ENCODE data around the gene CILP2. TPM values are rescaled to one million over a fixed set of nuclear protein-coding genes. Genes with fewer than 3 reads are reported as not detected.

CILP2 gene
- total and polyA plus RNA-seq, 2 of the 8 experiments (the other 6 are each of a cell fraction or from before 2014, with no cell fraction given): 4.4 to 5.8 TPM

GRCh38 chr19:19501798-19502197 is 36.3 kb upstream of the CILP2 start:
- Histone ChIP-seq H3K23ac (ENCODE audit: insufficient read length) (no peak overlapping the region), H3K4me1 (replicated peaks in 1 of 4; ENCODE audit: control insufficient read depth in 3 of 4, insufficient read depth in 4 of 4, low read length in 3 of 4) (no peaks in the 10 kb centered on the region), H2BK120ac (replicated peaks; ENCODE audit: low read depth, low read length) (no peak overlapping the region), H3K79me1 (ENCODE audit: low read depth, low read length) (peaks cover 4% of the 10 kb centered on the region), H3K4me2 (ENCODE audit: insufficient read depth in 1 of 2, low read depth in 2 of 2, low read length in 2 of 2) (no peak overlapping the region), H2BK15ac (ENCODE audit: low read length) (no peak overlapping the region), H3K56ac (replicated peaks; ENCODE audit: insufficient read length, low read depth, low read length) (no peak overlapping the region), H3K27me3 (replicated peaks in 1 of 4; ENCODE audit: control insufficient read depth in 3 of 4, extremely low read depth in 1 of 4, insufficient read depth in 3 of 4, low read length in 3 of 4) (no peaks in the 10 kb centered on the region), H3K23me2 (ENCODE audit: low read depth, low read length) (peaks cover 2% of the 10 kb centered on the region; the same call in 1 of the 2 replicates), H4K5ac (ENCODE audit: insufficient read length, low read depth, low read length) (no peak overlapping the region), H2AFZ (ENCODE audit: low read length) (no peak overlapping the region), H3K14ac (ENCODE audit: insufficient read length) (no peak overlapping the region), H3K18ac (ENCODE audit: extremely low read depth, low read length) (no peak overlapping the region), H4K20me1 (replicated peaks in 1 of 2; ENCODE audit: control insufficient read depth in 1 of 2, insufficient read depth in 2 of 2, low read length in 2 of 2) (peaks cover 5 to 21% of the 10 kb centered on the region in 2 experiments), H3K9ac (replicated peaks in 1 of 4; ENCODE audit: extremely low read depth in 1 of 4, low read depth in 3 of 4, low read length in 3 of 4) (no peak overlapping the region), H2BK20ac (ENCODE audit: low read length) (no peak overlapping the region), H2BK5ac (ENCODE audit: low read depth, low read length) (no peak overlapping the region), H3K27ac (ENCODE audit: low read depth, low read length) (no peak overlapping the region), H4K8ac (ENCODE audit: extremely low read depth, insufficient read depth, low read length) (peak overlapping the region; percentile 25; the same call in 1 of the 2 replicates), H2AK5ac (ENCODE audit: low read depth, low read length) (no peak overlapping the region), H2BK12ac (ENCODE audit: low read depth, low read length) (no peak overlapping the region), H3K4ac (replicated peaks; ENCODE audit: insufficient read length, low read depth, low read length) (no peak overlapping the region), H3K36me3 (ENCODE audit: control insufficient read depth in 2 of 4, insufficient read depth in 4 of 4, low read length in 3 of 4) (peaks cover 25 to 63% (median 57%) of the 10 kb centered on the region in 4 experiments), H3K4me3 (ENCODE audit: extremely low read depth in 1 of 4, insufficient read depth in 2 of 4, low read depth in 3 of 4, low read length in 4 of 4) (no peak overlapping the region), H3K9me3 (ENCODE audit: insufficient read depth in 2 of 2, low read depth in 1 of 2, low read length in 1 of 2) (no peaks in the 10 kb centered on the region), H4K91ac (replicated peaks; ENCODE audit: insufficient read length, low read length) (no peak overlapping the region), H3K79me2 (ENCODE audit: control insufficient read depth in 1 of 2, insufficient read depth in 2 of 2, low read length in 2 of 2) (no peaks in the 10 kb centered on the region)
- CTCF ChIA-PET (ENCODE audit: partially characterized antibody): interaction anchor here (0.6 kb wide), 1 partner anchor 270 kb away, joined by 3 read pairs; no protein-coding TSS in a partner anchor
- POLR2A ChIA-PET (ENCODE audit: partially characterized antibody): no interaction called here
- no peak for FAIRE-seq
- WGBS, 2 experiments (ENCODE audit: extremely low coverage in 1 of 2, insufficient coverage in 1 of 2, insufficient read length in 1 of 2, insufficient replicate concordance in 2 of 2, low coverage in 1 of 2, low lambda C conversion rate in 2 of 2, missing lambda C conversion rate in 1 of 2): 96% methylated on average over 26 of the region's 26 CpGs; no CpG with 5 or more reads in 1 of the 2 experiments
- TF ChIP-seq EZH2 (IDR thresholded peaks at IDR 0.05; ENCODE audit: low read depth, low read length, severe bottlenecking) (no peak), JUND (IDR thresholded peaks at IDR 0.05; ENCODE audit: low read length) (no peak), RAD21 (IDR thresholded peaks at IDR 0.05 in 1 of 2, conservative IDR thresholded peaks at IDR 0.05 in 1 of 2; ENCODE audit: low read depth in 2 of 2, low read length in 2 of 2) (no peak), NANOG (IDR thresholded peaks at IDR 0.05; ENCODE audit: insufficient read depth, low read depth, low read length, poor library complexity, severe bottlenecking) (no peak), EP300 (IDR thresholded peaks at IDR 0.05; ENCODE audit: borderline replicate concordance in 1 of 2, low read depth in 2 of 2, low read length in 2 of 2) (no peak)
- DNase-seq (ENCODE audit: low read depth in 1 of 2, low spot score in 2 of 2): no peak

Data from H1 (cell line).